GM20431 (cell line): ENCODE data around the gene AASS.

ENCODE experiments used
- in situ Hi-C: fragments of 300-500 bp; cut with MseI, MboI; formaldehyde crosslinking; loops from one replicate; pipeline ENCODE4 v1.15.0; 2020; ENCODE audit warnings: low sequenced_read_pairs; ENCODE audit not compliant: unreplicated experiment

The AASS gene

GRCh38 chr7:122055073-122055472 lies 89.0 kb downstream of the AASS start:
- in situ Hi-C loops: no loop called here

- in situ Hi-C loops: no loop called here
These were observed 89.7 kb downstream of the AASS start for GRCh38 chr7:122054393-122054792.

GRCh38 chr7:122046402-122046801 lies 97.6 kb downstream of the AASS start:
- in situ Hi-C loops: no loop called here

- in situ Hi-C loops: no loop called here
These were observed 103.9 kb downstream of the AASS start for GRCh38 chr7:122040147-122040546.

GRCh38 chr7:122038904-122039303 lies 105.1 kb downstream of the AASS start:
- in situ Hi-C loops: no loop called here

- in situ Hi-C loops: no loop called here
These were observed 105.9 kb downstream of the AASS start for GRCh38 chr7:122038134-122038533.

GRCh38 chr7:122035876-122036275 lies 108.2 kb downstream of the AASS start:
- in situ Hi-C loops: no loop called here

- in situ Hi-C loops: no loop called here
These were observed 110.4 kb downstream of the AASS start for GRCh38 chr7:122033641-122034040.

- in situ Hi-C loops: no loop called here
These were observed 117.0 kb downstream of the AASS start for GRCh38 chr7:122027058-122027457.
